Activated CD4-positive, alpha-beta T cell treated with anti-CD3 and anti-CD28 coated beads, Interleukin-2, amount 50 U/mL, for 1 hour (primary cell): ENCODE data around the gene RNF220.

Experiments used
- DNase-seq: peaks from one replicate; pipeline ENCODE4 v3.0.0-alpha.2; 2020

Gene RNF220

GRCh38 chr1:44616991-44617702 lies 212.1 kb downstream of the RNF220 start:
- DNase-seq = no peak

GRCh38 chr1:44617703-44618029 lies 212.6 kb downstream of the RNF220 start:
- no peak for DNase-seq

GRCh38 chr1:44619261-44619900 lies 214.3 kb downstream of the RNF220 start:
- no peak for DNase-seq

- DNase-seq = no peak
These were observed 215.0 kb downstream of the RNF220 start for GRCh38 chr1:44620072-44620471.

GRCh38 chr1:44621841-44622286 lies 216.8 kb downstream of the RNF220 start:
- no peak for DNase-seq

DNA sequence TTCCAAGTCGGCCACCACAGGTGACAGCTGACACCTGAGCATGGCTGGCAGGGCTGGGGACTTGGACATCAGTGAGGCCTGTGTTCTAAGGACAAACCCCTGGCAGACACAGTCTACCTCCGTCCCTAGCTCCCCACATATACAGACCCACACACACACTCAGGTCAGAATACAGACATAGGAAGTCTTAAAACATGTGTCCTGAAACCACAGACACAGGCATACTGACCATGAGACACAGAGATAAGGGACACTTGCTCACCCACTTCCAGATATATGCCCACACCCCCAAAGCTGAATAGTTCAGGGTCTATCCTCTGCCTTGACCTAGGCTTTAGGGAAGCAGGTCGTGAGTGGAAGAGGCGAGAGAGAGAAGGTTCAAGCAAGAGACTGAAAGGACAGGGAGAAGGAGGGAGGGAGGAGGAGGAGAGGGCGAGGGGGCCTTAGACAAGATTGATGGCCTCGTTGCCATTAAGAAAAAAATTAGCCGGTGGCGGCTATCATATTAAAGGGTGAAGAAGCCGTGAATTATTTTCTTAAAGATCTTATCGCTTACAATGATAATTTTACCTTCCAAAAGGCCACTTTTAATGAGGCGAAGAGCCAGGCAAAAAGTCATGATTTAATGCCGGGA lies 219.3 kb downstream of the RNF220 start:
- DNase-seq = no peak

GRCh38 chr1:44625348-44625747 lies 220.3 kb downstream of the RNF220 start:
- no peak for DNase-seq

GRCh38 chr1:44628962-44629756 lies 224.1 kb downstream of the RNF220 start:
- no peak for DNase-seq

GRCh38 chr1:44630116-44630515 lies 225.1 kb downstream of the RNF220 start:
- no peak for DNase-seq

GRCh38 chr1:44631333-44631646 lies 226.2 kb downstream of the RNF220 start:
- no peak for DNase-seq

DNA sequence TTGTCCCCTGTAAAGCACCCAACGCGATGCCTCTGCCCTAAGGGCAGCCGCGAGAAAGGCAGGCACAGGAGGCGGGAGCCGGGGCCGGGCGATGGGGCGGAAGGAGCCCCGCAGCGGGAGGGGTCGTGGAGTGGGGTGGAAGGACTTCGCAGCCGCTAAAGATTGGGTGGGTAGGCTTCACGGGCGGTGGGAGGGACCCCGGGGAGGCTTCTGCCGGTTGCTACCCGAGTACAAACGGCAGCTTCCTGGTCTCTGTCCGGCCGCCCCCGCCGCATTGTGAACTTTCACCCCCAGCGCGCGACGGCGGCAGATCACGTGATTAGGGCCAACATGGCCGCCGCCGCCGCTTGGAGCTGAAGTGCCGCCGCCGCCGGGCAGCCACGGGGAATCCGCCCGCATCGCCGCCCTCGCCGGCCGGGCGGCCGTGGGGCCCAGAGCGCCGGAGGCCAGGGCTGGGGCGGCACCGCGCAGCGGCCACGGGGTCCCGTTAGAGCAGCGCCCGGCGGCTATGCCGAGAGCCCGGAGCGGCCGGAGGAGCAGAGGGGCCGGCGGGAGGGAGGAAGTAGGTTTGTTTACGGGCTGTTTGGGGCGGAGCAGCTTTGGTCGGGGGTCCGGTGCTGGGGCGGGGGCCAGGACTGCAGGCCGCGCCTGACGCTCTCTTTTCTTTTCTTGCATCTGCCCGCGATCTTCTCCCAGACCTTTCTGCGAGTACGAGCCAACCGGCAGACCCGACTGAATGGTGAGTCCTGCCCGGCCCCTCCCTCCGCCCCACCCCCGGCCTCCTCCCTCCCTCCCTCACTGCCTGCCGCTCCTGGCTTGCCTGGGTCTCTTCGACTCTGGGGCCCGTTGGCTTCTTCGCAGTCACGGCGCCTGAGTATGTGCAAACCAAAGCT lies 226.8 kb downstream of the RNF220 start:
- DNase-seq = peak; percentile 85

GRCh38 chr1:44632598-44632997 lies 227.5 kb downstream of the RNF220 start:
- no peak for DNase-seq

GRCh38 chr1:44634606-44635189 lies 229.6 kb downstream of the RNF220 start:
- DNase-seq = no peak

DNA sequence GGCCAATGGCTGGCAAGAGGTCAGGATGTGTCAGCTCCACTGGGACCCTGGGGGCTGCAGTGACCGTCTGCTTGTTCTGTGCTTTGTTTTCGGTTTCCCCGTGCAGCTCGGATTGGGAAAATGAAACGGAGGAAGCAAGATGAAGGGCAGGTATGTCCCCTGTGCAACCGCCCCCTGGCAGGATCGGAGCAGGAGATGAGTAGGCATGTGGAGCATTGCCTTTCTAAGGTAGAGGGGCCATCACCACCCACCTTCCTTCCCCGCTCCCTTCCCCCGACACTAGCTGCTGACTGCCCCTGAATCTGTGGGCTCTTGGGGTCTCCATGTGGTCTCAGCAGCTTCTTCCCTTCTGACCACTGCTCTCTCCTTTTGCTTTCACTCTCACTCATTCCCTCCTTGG lies 230.4 kb downstream of the RNF220 start:
- DNase-seq = no peak

DNA sequence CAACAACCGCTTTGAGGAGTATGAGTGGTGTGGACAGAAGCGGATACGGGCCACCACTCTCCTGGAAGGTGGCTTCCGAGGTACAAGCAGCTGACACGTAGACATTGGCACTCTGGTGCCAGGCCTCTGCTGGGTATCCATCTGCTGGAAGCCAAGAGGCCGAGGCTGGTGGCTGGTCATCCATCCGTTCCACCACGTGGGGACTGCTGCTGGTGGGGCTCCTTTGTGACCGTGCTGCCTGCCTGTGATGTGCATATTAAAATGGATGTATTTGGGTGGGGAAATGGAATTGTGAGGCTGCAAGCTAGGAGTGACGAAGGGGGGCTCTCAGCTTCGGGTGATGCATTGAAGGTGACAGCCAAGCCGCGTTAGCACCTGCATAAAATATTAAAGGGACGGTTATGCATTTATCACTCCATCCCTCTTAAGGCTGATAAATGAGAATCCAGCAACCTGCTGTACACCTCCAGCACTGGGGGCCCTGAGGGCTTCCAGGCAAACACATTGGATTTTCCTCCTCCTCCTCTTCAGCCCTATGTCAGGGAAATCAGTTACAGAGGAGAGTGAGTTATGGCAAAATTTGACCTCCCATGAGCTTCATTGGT lies 231.1 kb downstream of the RNF220 start:
- no peak for DNase-seq

- no peak for DNase-seq
These were observed 231.9 kb downstream of the RNF220 start for GRCh38 chr1:44636688-44637598.

- no peak for DNase-seq
These were observed 232.8 kb downstream of the RNF220 start for GRCh38 chr1:44637702-44638411.

GRCh38 chr1:44640200-44640853 lies 235.3 kb downstream of the RNF220 start:
- no peak for DNase-seq
